Neuronal stem cell (in vitro differentiated cells): ENCODE results near the gene GALNT14.

Experiments
- DNase-seq: peaks from one replicate; pipeline ENCODE4 v3.0.0-alpha.2; 2013; ENCODE audit warnings: low spot score
- H2AFZ ChIP-seq: one replicate; pipeline ENCODE4 v1.6.1; 2013; ENCODE audit warnings: mild to moderate bottlenecking, low read length, inconsistent platforms
- H2AK5ac ChIP-seq: 2 replicates; pipeline ENCODE4 v1.6.1; 2013; ENCODE audit warnings: low read depth, mild to moderate bottlenecking, inconsistent platforms, low read length, moderate library complexity, mixed read lengths
- H2BK120ac ChIP-seq: 2 replicates; pipeline ENCODE4 v1.6.1; 2013; ENCODE audit warnings: low read depth, mild to moderate bottlenecking, inconsistent platforms, low read length, moderate library complexity, mixed read lengths
- H2BK12ac ChIP-seq: one replicate; pipeline ENCODE4 v1.6.1; 2013; ENCODE audit warnings: low read length, inconsistent platforms
- H2BK15ac ChIP-seq: 2 replicates; pipeline ENCODE4 v1.6.1; 2013; ENCODE audit warnings: mild to moderate bottlenecking, low read length, inconsistent platforms, mixed read lengths
- H2BK5ac ChIP-seq: one replicate; pipeline ENCODE4 v1.6.1; 2013; ENCODE audit warnings: inconsistent platforms, mild to moderate bottlenecking, low read length, moderate library complexity
- H3K14ac ChIP-seq: one replicate; pipeline ENCODE4 v1.6.1; 2013; ENCODE audit warnings: low read length, inconsistent platforms
- H3K18ac ChIP-seq: 2 replicates; pipeline ENCODE4 v1.6.1; 2013; ENCODE audit warnings: low read length, inconsistent platforms
- H3K23ac ChIP-seq: 2 replicates; pipeline ENCODE4 v1.6.1; 2013; ENCODE audit warnings: low read depth, mild to moderate bottlenecking, mixed read lengths, low read length, inconsistent platforms; ENCODE audit not compliant: poor library complexity
- H3K27ac ChIP-seq: replicated peaks from 3 replicates; pipeline ENCODE4 v1.5.1; 2013; ENCODE audit warnings: low read length, inconsistent platforms
- H3K27me3 ChIP-seq, 3 experiments: 2 replicates each; pipeline ENCODE4 v1.6.1; 2013; ENCODE audit warnings: low read length in 3 of 3, mild to moderate bottlenecking in 2 of 3, inconsistent platforms in 1 of 3, low read depth in 1 of 3, mixed read lengths in 1 of 3, moderate library complexity in 1 of 3; ENCODE audit not compliant: control insufficient read depth in 3 of 3, insufficient read depth in 3 of 3
- H3K36me3 ChIP-seq, 2 donors: replicated peaks in 1 of 2; 2 replicates each; pipeline ENCODE4 v1.6.1; 2013; ENCODE audit warnings: low read length in 2 of 2; ENCODE audit not compliant: control insufficient read depth in 2 of 2, insufficient read depth in 2 of 2
- H3K4ac ChIP-seq: 2 replicates; pipeline ENCODE4 v1.6.1; 2013; ENCODE audit warnings: inconsistent platforms, mild to moderate bottlenecking, low read length, moderate library complexity
- H3K4me1 ChIP-seq, 2 donors: 1 replicate in 1 of 2; 2 replicates in 1 of 2; pipeline ENCODE4 v1.6.1; 2013; ENCODE audit warnings: low read length in 2 of 2, low read depth in 1 of 2; ENCODE audit not compliant: control insufficient read depth in 2 of 2, insufficient read depth in 1 of 2
- H3K4me2 ChIP-seq: one replicate; pipeline ENCODE4 v1.6.1; 2013; ENCODE audit warnings: mild to moderate bottlenecking, low read length, inconsistent platforms; ENCODE audit not compliant: insufficient read depth, poor library complexity, severe bottlenecking
- H3K4me3 ChIP-seq, 2 donors: 2 replicates each; pipeline ENCODE4 v1.5.1; 2013; ENCODE audit warnings: low read length in 2 of 2, mild to moderate bottlenecking in 2 of 2, inconsistent platforms in 1 of 2, moderate library complexity in 1 of 2
- H3K79me1 ChIP-seq: one replicate; pipeline ENCODE4 v1.6.1; 2013; ENCODE audit warnings: low read depth, mild to moderate bottlenecking, inconsistent platforms, low read length, moderate library complexity
- H3K9ac ChIP-seq: one replicate; pipeline ENCODE4 v1.6.1; 2013; ENCODE audit warnings: mild to moderate bottlenecking, low read depth, low read length, inconsistent platforms; ENCODE audit not compliant: poor library complexity
- H3K9me3 ChIP-seq, 2 donors: replicated peaks in 1 of 2; 2 replicates each; pipeline versions ENCODE3 to v1.6.1; 2013; ENCODE audit warnings: low read length in 2 of 2, mild to moderate bottlenecking in 2 of 2, inconsistent platforms in 1 of 2, low read depth in 1 of 2, mixed read lengths in 1 of 2, moderate library complexity in 1 of 2; ENCODE audit not compliant: control insufficient read depth in 2 of 2, insufficient read depth in 1 of 2
- H4K8ac ChIP-seq: one replicate; pipeline ENCODE4 v1.6.1; 2013; ENCODE audit warnings: low read depth, mild to moderate bottlenecking, inconsistent platforms, low read length, moderate library complexity
- H4K91ac ChIP-seq: one replicate; pipeline ENCODE4 v1.6.1; 2013; ENCODE audit warnings: low read length, low read depth, mild to moderate bottlenecking, inconsistent platforms; ENCODE audit not compliant: poor library complexity
- WGBS, 2 donors: extraction: QIAGEN DNeasy Blood & Tissue Kit; methylation state at CpG; one replicate each; pipeline ENCODE4 v1.1.7; 2013; ENCODE audit warnings: missing lambda C conversion rate in 2 of 2, mixed read lengths in 1 of 2; ENCODE audit not compliant: insufficient read length in 2 of 2, insufficient replicate concordance in 1 of 2; ENCODE audit errors: extremely low coverage in 2 of 2; 5-methylcytosine and 5-hydroxymethylcytosine counted together

GALNT14 gene

GRCh38 chr2:30960213-30960612, 178.0 kb downstream of the GALNT14 start:
- Histone ChIP-seq H3K23ac (no peak overlapping the region), H3K4ac (no peak overlapping the region), H2BK120ac (no peak overlapping the region), H3K18ac (no peak overlapping the region), H2AK5ac (no peak overlapping the region), H3K14ac (no peak overlapping the region), H3K9me3 (no peaks in the 10 kb centered on the region), H3K27ac (no peak overlapping the region), H4K91ac (no peak overlapping the region), H3K4me1 (peaks cover 0 to 8% of the 10 kb centered on the region in 2 donors), H3K36me3 (no peaks in the 10 kb centered on the region), H3K4me2 (no peak overlapping the region), H3K79me1 (no peaks in the 10 kb centered on the region), H2BK15ac (no peak overlapping the region), H3K27me3 (peaks cover 0 to 7% (median 0%) of the 10 kb centered on the region in 3 experiments), H3K9ac (no peak overlapping the region), H3K4me3 (peak overlapping the region in 1 of 2 donors; percentile 30), H2BK5ac (no peak overlapping the region), H2BK12ac (no peak overlapping the region), H2AFZ (no peak overlapping the region), H4K8ac (no peak overlapping the region)
- no peak for DNase-seq
- WGBS, 2 donors, result no CpG with 5 or more reads among the region's 10 CpGs

DNA sequence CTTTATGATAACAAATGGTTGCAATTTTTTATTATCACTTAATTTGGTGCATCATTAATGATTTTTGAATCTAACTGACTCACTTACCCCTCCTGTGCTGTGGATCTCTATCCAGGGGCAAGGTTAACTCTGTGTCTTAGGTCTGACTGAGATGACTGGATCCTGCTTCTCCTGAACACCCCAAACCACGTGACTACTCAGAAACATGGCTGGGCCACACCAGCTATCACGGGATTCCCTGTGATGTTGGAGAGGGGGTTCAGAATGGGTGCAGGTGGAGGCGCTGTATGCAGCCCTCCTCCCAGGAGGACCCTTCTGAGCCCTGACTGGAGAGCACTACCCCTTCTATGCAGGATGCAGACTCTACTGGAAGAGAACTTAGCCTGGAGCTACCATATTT, 178.6 kb downstream of the GALNT14 start:
- WGBS, 2 donors, result no CpG with 5 or more reads among the region's 3 CpGs
- no peak overlapping the region for H3K27ac ChIP-seq
- H2BK5ac ChIP-seq, result no peak overlapping the region
- no peak overlapping the region for H2BK12ac ChIP-seq
- no peaks in the 10 kb centered on the region for H3K36me3 ChIP-seq
- H3K79me1 ChIP-seq, result no peaks in the 10 kb centered on the region
- H2AK5ac ChIP-seq, result no peak overlapping the region
- H3K4ac ChIP-seq, result no peak overlapping the region
- peaks cover 0 to 8% of the 10 kb centered on the region in 2 donors for H3K4me1 ChIP-seq
- H3K18ac ChIP-seq, result no peak overlapping the region
- H2BK15ac ChIP-seq, result no peak overlapping the region
- peaks cover 0 to 3% (median 0%) of the 10 kb centered on the region in 3 experiments for H3K27me3 ChIP-seq
- H3K14ac ChIP-seq, result no peak overlapping the region
- H2AFZ ChIP-seq, result no peak overlapping the region
- no peak overlapping the region for H4K91ac ChIP-seq
- H3K4me3 ChIP-seq, result no peak overlapping the region
- DNase-seq, result no peak
- no peak overlapping the region for H3K9ac ChIP-seq
- no peak overlapping the region for H3K23ac ChIP-seq
- no peak overlapping the region for H2BK120ac ChIP-seq
- no peak overlapping the region for H4K8ac ChIP-seq
- no peak overlapping the region for H3K4me2 ChIP-seq
- H3K9me3 ChIP-seq, result no peaks in the 10 kb centered on the region

GRCh38 chr2:30958918-30959265, 179.3 kb downstream of the GALNT14 start:
- Histone ChIP-seq H3K9ac (no peak overlapping the region), H4K8ac (no peak overlapping the region), H2AFZ (no peak overlapping the region), H2BK15ac (no peak overlapping the region), H3K79me1 (no peaks in the 10 kb centered on the region), H3K4me2 (no peak overlapping the region), H4K91ac (no peak overlapping the region), H3K14ac (no peak overlapping the region), H3K27ac (no peak overlapping the region), H3K27me3 (peaks cover 0 to 2% (median 0%) of the 10 kb centered on the region in 3 experiments), H2AK5ac (no peak overlapping the region), H3K23ac (no peak overlapping the region), H3K4me1 (peaks cover 0 to 8% of the 10 kb centered on the region in 2 donors), H3K18ac (no peak overlapping the region), H2BK12ac (no peak overlapping the region), H3K4ac (no peak overlapping the region), H3K9me3 (no peaks in the 10 kb centered on the region), H3K36me3 (no peaks in the 10 kb centered on the region), H3K4me3 (no peak overlapping the region), H2BK120ac (no peak overlapping the region), H2BK5ac (no peak overlapping the region)
- no peak for DNase-seq
- WGBS, 2 donors, result no CpG with 5 or more reads among the region's 4 CpGs

- H4K91ac ChIP-seq, result no peak overlapping the region
These were observed 179.9 kb downstream of the GALNT14 start for GRCh38 chr2:30958193-30958917.

More at GRCh38 chr2:30958193-30958917, 179.9 kb downstream of the GALNT14 start:
- Histone ChIP-seq H3K4ac (no peak overlapping the region), H2BK12ac (no peak overlapping the region), H3K14ac (no peak overlapping the region), H2AK5ac (no peak overlapping the region), H3K9me3 (no peaks in the 10 kb centered on the region), H3K79me1 (no peaks in the 10 kb centered on the region), H2AFZ (no peak overlapping the region), H3K23ac (no peak overlapping the region), H3K27ac (no peak overlapping the region), H3K4me3 (no peak overlapping the region), H3K9ac (no peak overlapping the region), H4K8ac (no peak overlapping the region), H3K27me3 (peaks cover 0 to 2% (median 0%) of the 10 kb centered on the region in 3 experiments), H2BK15ac (no peak overlapping the region), H2BK5ac (no peak overlapping the region), H3K18ac (no peak overlapping the region), H3K4me1 (peaks cover 0 to 8% of the 10 kb centered on the region in 2 donors), H3K36me3 (no peaks in the 10 kb centered on the region), H2BK120ac (no peak overlapping the region), H3K4me2 (no peak overlapping the region)
- DNase-seq, result no peak
- WGBS, 2 donors, result no CpG with 5 or more reads among the region's 15 CpGs
